Gastrocnemius medialis (tissue), 4 donors: ENCODE measurements around the gene BAZ2B.

ENCODE experiments used
- POLR2A ChIP-seq, 2 donors: fragments of 450-650 bp; IDR thresholded peaks; one replicate each; pipeline ENCODE4 v1.6.1; 2017; ENCODE audit warnings: antibody characterized with exemption in 2 of 2, mild to moderate bottlenecking in 2 of 2, moderate library complexity in 2 of 2
- TF ChIP-seq, protein P1 (sequence below), 5 experiments: fragments of 450-650 bp in 3 of 5; fragments of 200-600 bp in 2 of 5; sonication (generic) in 2 of 5; IDR thresholded peaks in 4 of 5; conservative IDR thresholded peaks in 1 of 5; 1 replicate in 4 of 5; 2 replicates in 1 of 5; pipeline ENCODE4 v1.5.1; 2016 to 2019; ENCODE audit warnings: antibody characterized with exemption in 5 of 5, mild to moderate bottlenecking in 3 of 5, moderate library complexity in 3 of 5

DNA sequence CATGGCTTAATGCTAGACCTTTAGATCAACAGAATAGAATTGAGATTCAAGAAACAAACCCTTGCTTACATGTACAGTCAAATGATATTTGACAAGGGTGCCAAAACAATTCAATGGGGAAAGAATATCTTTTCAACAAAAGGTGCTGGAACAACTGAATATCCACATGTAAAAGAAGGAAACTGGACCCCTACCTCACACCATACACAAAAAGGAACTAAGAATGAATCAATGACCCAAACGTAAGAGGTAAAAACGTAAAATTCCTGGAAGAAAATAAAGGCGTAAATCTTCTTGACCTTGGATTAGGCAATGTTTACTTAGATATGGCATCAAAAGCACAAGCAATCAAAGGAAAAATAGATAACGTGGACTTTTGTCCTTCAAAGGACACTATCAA lies 43.1 kb downstream of the BAZ2B start:
- TF ChIP-seq, protein P1, sequence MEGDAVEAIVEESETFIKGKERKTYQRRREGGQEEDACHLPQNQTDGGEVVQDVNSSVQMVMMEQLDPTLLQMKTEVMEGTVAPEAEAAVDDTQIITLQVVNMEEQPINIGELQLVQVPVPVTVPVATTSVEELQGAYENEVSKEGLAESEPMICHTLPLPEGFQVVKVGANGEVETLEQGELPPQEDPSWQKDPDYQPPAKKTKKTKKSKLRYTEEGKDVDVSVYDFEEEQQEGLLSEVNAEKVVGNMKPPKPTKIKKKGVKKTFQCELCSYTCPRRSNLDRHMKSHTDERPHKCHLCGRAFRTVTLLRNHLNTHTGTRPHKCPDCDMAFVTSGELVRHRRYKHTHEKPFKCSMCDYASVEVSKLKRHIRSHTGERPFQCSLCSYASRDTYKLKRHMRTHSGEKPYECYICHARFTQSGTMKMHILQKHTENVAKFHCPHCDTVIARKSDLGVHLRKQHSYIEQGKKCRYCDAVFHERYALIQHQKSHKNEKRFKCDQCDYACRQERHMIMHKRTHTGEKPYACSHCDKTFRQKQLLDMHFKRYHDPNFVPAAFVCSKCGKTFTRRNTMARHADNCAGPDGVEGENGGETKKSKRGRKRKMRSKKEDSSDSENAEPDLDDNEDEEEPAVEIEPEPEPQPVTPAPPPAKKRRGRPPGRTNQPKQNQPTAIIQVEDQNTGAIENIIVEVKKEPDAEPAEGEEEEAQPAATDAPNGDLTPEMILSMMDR (IDR thresholded peaks at IDR 0.05 in 4 of 5, conservative IDR thresholded peaks at IDR 0.05 in 1 of 5) = no peak
- TF ChIP-seq POLR2A (IDR thresholded peaks at IDR 0.05) = no peak
